Retinal pigment epithelial cell (primary cell): ENCODE data around the gene CHMP1A.

ENCODE experiments used
- DNase-seq: peaks from one replicate; pipeline ENCODE4 v3.0.0-alpha.2; 2010; ENCODE audit warnings: low read depth
- H3K4me3 ChIP-seq: 2 replicates; pipeline ENCODE4 v1.5.1; 2011; ENCODE audit warnings: mild to moderate bottlenecking, low read length, control low read depth, moderate library complexity
- CTCF ChIP-seq: conservative IDR thresholded peaks from 2 replicates; pipeline ENCODE4 v1.5.1; 2011; ENCODE audit warnings: low read depth, low read length, control low read depth, inconsistent platforms

CHMP1A gene

GRCh38 chr16:89651584-89651983 lies 5.9 kb downstream of the CHMP1A start:
- no peak for DNase-seq
- TF ChIP-seq CTCF, result no peak
- H3K4me3 ChIP-seq, result no peak overlapping the region

- no peak for TF ChIP-seq CTCF
Observed at GRCh38 chr16:89646906-89647305, 10.6 kb downstream of the CHMP1A start.

GRCh38 chr16:89646270-89646669 lies 11.2 kb downstream of the CHMP1A start:
- no peak for DNase-seq
- no peak overlapping the region for H3K4me3 ChIP-seq
- TF ChIP-seq CTCF, result no peak

More at GRCh38 chr16:89646906-89647305, 10.6 kb downstream of the CHMP1A start:
- DNase-seq, result no peak
- no peak overlapping the region for H3K4me3 ChIP-seq

- TF ChIP-seq CTCF, result no peak
- no peak for DNase-seq
- no peak overlapping the region for H3K4me3 ChIP-seq
Observed at GRCh38 chr16:89645122-89645521, 12.4 kb downstream of the CHMP1A start.

- no peak overlapping the region for H3K4me3 ChIP-seq
- DNase-seq, result no peak
- no peak for TF ChIP-seq CTCF
Observed at GRCh38 chr16:89643769-89644300, 13.7 kb downstream of the CHMP1A start.

GRCh38 chr16:89642574-89642973 lies 14.9 kb downstream of the CHMP1A start:
- DNase-seq, result no peak
- no peak overlapping the region for H3K4me3 ChIP-seq
- no peak for TF ChIP-seq CTCF

- no peak overlapping the region for H3K4me3 ChIP-seq
- DNase-seq, result no peak
- no peak for TF ChIP-seq CTCF
Observed at GRCh38 chr16:89641458-89642119, 15.9 kb downstream of the CHMP1A start.
